NCI-H2107 treated with DMSO at 0.1 percent for 48 hours (cell line): Measurements from ENCODE around the gene NTNG1.
A peak's percentile ranks its signal among the peaks of the same experiment; 100 is the strongest.

Experiments used
- DNase-seq: peaks from one replicate; lab custom pipeline; 2025; ENCODE audit not compliant: unreplicated experiment; lab: John Stamatoyannopoulos, UW

The NTNG1 gene

GRCh38 chr1:107494061-107494460 lies 353.2 kb downstream of the NTNG1 start:
- DNase-seq, result no peak

- peak; percentile 71 for DNase-seq
Observed at GRCh38 chr1:107496002-107496401, 355.2 kb downstream of the NTNG1 start.

GRCh38 chr1:107499139-107499744 lies 358.4 kb downstream of the NTNG1 start:
- DNase-seq, result no peak

GRCh38 chr1:107501081-107501605 lies 360.3 kb downstream of the NTNG1 start:
- DNase-seq, result no peak

GRCh38 chr1:107510347-107510746 lies 369.5 kb downstream of the NTNG1 start:
- DNase-seq, result no peak

- DNase-seq, result no peak
Observed at GRCh38 chr1:107512836-107513235, 372.0 kb downstream of the NTNG1 start.

GRCh38 chr1:107514841-107515240 lies 374.0 kb downstream of the NTNG1 start:
- DNase-seq, result no peak

GRCh38 chr1:107515702-107516101 lies 374.9 kb downstream of the NTNG1 start:
- no peak for DNase-seq

GRCh38 chr1:107523061-107523460 lies 382.2 kb downstream of the NTNG1 start:
- DNase-seq, result no peak

GRCh38 chr1:107523736-107524135 lies 382.9 kb downstream of the NTNG1 start:
- no peak for DNase-seq

- DNase-seq, result no peak
Observed at GRCh38 chr1:107524301-107524700, 383.5 kb downstream of the NTNG1 start.

GRCh38 chr1:107525145-107525544 lies 384.3 kb downstream of the NTNG1 start:
- DNase-seq, result no peak

GRCh38 chr1:107525961-107526360 lies 385.1 kb downstream of the NTNG1 start:
- no peak for DNase-seq

GRCh38 chr1:107526524-107527198 lies 385.8 kb downstream of the NTNG1 start:
- DNase-seq, result no peak

- peak; percentile 73 for DNase-seq
Observed at GRCh38 chr1:107529511-107530149, 388.8 kb downstream of the NTNG1 start.

- DNase-seq, result no peak
Observed at GRCh38 chr1:107530543-107530942, 389.7 kb downstream of the NTNG1 start.

GRCh38 chr1:107531065-107531908 lies 390.4 kb downstream of the NTNG1 start:
- DNase-seq, result no peak

- peak; percentile 61 for DNase-seq
Observed at GRCh38 chr1:107532318-107532717, 391.5 kb downstream of the NTNG1 start.
